DOHH2 (cell line): ENCODE data around the gene TRIM66.

Source experiments
- H3F3A ChIP-seq: fragments of 200-600 bp; sonication (generic), shearing (Covaris generic); 2 replicates; pipeline ENCODE4 v1.6.0; 2016; ENCODE audit warnings: antibody characterized with exemption, mild to moderate bottlenecking; ENCODE audit not compliant: control insufficient read depth, insufficient read depth
- H3K27ac ChIP-seq: fragments of 200-600 bp; sonication (generic); 2 replicates; pipeline ENCODE4 v1.5.1; 2014; ENCODE audit warnings: low read depth, mild to moderate bottlenecking, low read length, moderate library complexity
- H3K27me3 ChIP-seq: fragments of 200-600 bp; sonication (generic); 2 replicates; pipeline ENCODE4 v1.6.1; 2014; ENCODE audit warnings: mild to moderate bottlenecking, low read length, mixed read lengths; ENCODE audit not compliant: control insufficient read depth
- H3K36me3 ChIP-seq: fragments of 200-600 bp; sonication (generic); 2 replicates; pipeline ENCODE4 v1.6.1; 2014; ENCODE audit warnings: mild to moderate bottlenecking, low read length, moderate library complexity, mixed read lengths; ENCODE audit not compliant: control insufficient read depth
- H3K4me1 ChIP-seq: fragments of 200-600 bp; sonication (generic); 2 replicates; pipeline ENCODE4 v1.6.1; 2014; ENCODE audit warnings: mild to moderate bottlenecking, low read length, mixed read lengths; ENCODE audit not compliant: control insufficient read depth
- H3K4me2 ChIP-seq: fragments of 200-600 bp; sonication (generic); 2 replicates; pipeline ENCODE4 v1.6.0; 2014; ENCODE audit warnings: mild to moderate bottlenecking, low read length, moderate library complexity
- H3K4me3 ChIP-seq: fragments of 200-600 bp; sonication (generic); 2 replicates; pipeline ENCODE4 v1.5.1; 2014; ENCODE audit warnings: mild to moderate bottlenecking, low read length, mixed read lengths
- H3K79me2 ChIP-seq: fragments of 200-600 bp; sonication (generic); 2 replicates; pipeline ENCODE4 v1.6.1; 2014; ENCODE audit warnings: mild to moderate bottlenecking, low read length, mixed read lengths; ENCODE audit not compliant: control insufficient read depth
- H3K9me2 ChIP-seq: fragments of 200-600 bp; sonication (generic); replicated peaks from 2 replicates; pipeline ENCODE4 v1.6.1; 2014; ENCODE audit warnings: mild to moderate bottlenecking, low read length, mixed read lengths; ENCODE audit not compliant: control insufficient read depth
- H3K9me3 ChIP-seq: fragments of 200-600 bp; sonication (generic); 2 replicates; pipeline ENCODE4 v1.6.1; 2014; ENCODE audit warnings: antibody characterized with exemption, low read length, mixed read lengths; ENCODE audit not compliant: control insufficient read depth, insufficient read depth
- H4K20me1 ChIP-seq: fragments of 200-600 bp; sonication (generic); 2 replicates; pipeline ENCODE4 v1.6.0; 2014; ENCODE audit warnings: low read depth, mild to moderate bottlenecking, antibody characterized with exemption, low read length, moderate library complexity; ENCODE audit not compliant: control insufficient read depth, insufficient read depth
- EZH2phosphoT487 ChIP-seq: fragments of 200-600 bp; sonication (generic); IDR thresholded peaks from 2 replicates; pipeline ENCODE4 v1.6.1; 2017; ENCODE audit warnings: borderline replicate concordance, mild to moderate bottlenecking, antibody characterized with exemption, low read length, moderate library complexity, mixed read lengths
- TF ChIP-seq, protein P1 (sequence below): fragments of 200-600 bp; sonication (generic); IDR thresholded peaks from one replicate; pipeline ENCODE4 v1.5.1; 2014; ENCODE audit warnings: antibody characterized with exemption, mild to moderate bottlenecking, low read depth, low read length; ENCODE audit not compliant: poor library complexity, severe bottlenecking

Gene TRIM66

DNA sequence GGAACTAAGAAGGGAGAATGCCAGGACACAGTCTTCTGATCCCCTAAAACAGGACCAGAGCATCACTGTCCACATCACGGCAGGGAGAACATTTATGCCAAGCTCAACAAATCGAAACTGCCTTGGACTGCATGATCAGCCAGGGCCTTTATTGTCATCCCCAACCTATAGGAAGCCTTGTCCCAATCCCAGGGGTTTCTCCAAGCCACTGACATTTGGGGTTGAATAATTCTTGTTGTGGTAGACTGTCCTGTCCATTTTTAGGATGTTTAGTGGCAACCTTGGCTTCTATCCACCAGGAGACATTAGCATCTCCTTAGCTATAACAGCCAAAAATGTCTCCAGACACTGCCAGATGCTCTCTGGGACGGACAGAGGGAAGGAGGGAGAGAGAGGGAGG is 37.3 kb upstream of the TRIM66 start:
- H4K20me1 ChIP-seq = no peaks in the 10 kb centered on the region
- no peaks in the 10 kb centered on the region for H3K9me2 ChIP-seq
- H3K79me2 ChIP-seq = no peaks in the 10 kb centered on the region
- H3K4me2 ChIP-seq = no peak overlapping the region
- H3K9me3 ChIP-seq = no peaks in the 10 kb centered on the region
- no peaks in the 10 kb centered on the region for H3F3A ChIP-seq
- no peaks in the 10 kb centered on the region for H3K36me3 ChIP-seq
- no peak overlapping the region for H3K4me3 ChIP-seq
- H3K27ac ChIP-seq = no peak overlapping the region
- peaks cover 13% of the 10 kb centered on the region; the same call in 1 of the 2 replicates for H3K27me3 ChIP-seq
- TF ChIP-seq, protein P1, sequence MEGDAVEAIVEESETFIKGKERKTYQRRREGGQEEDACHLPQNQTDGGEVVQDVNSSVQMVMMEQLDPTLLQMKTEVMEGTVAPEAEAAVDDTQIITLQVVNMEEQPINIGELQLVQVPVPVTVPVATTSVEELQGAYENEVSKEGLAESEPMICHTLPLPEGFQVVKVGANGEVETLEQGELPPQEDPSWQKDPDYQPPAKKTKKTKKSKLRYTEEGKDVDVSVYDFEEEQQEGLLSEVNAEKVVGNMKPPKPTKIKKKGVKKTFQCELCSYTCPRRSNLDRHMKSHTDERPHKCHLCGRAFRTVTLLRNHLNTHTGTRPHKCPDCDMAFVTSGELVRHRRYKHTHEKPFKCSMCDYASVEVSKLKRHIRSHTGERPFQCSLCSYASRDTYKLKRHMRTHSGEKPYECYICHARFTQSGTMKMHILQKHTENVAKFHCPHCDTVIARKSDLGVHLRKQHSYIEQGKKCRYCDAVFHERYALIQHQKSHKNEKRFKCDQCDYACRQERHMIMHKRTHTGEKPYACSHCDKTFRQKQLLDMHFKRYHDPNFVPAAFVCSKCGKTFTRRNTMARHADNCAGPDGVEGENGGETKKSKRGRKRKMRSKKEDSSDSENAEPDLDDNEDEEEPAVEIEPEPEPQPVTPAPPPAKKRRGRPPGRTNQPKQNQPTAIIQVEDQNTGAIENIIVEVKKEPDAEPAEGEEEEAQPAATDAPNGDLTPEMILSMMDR = no peak
- TF ChIP-seq EZH2phosphoT487 = no peak
- H3K4me1 ChIP-seq = peaks cover 11% of the 10 kb centered on the region

DNA sequence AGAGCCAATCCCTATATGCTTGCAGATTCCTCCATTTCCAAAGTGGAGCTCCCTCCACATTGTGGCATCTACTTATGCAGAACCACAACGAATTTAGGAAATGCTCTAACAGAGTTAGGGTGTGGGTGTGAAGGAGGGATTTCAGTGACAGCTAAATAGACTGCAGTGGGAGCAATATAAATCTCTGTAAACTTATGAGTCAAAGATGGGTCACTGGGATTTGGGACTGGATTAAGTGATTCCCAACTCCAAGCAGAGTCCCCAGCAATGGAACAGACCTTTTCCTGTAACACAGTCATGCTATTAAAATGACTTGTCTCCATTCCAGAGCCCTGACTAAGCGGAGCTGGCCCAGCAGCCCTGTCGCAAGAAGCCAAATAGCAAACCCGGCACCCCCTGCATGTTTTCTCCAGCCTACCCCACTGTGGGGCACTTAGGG is 36.8 kb upstream of the TRIM66 start:
- H3K79me2 ChIP-seq = no peaks in the 10 kb centered on the region
- peaks cover 13% of the 10 kb centered on the region; the same call in 1 of the 2 replicates for H3K27me3 ChIP-seq
- H3K9me3 ChIP-seq = no peaks in the 10 kb centered on the region
- no peak overlapping the region for H3K4me2 ChIP-seq
- no peaks in the 10 kb centered on the region for H3K9me2 ChIP-seq
- no peaks in the 10 kb centered on the region for H4K20me1 ChIP-seq
- H3K4me1 ChIP-seq = peaks cover 11% of the 10 kb centered on the region
- no peaks in the 10 kb centered on the region for H3K36me3 ChIP-seq
- H3F3A ChIP-seq = no peaks in the 10 kb centered on the region
- no peak overlapping the region for H3K27ac ChIP-seq
- H3K4me3 ChIP-seq = no peak overlapping the region
- TF ChIP-seq, protein P1 = no peak
- no peak for TF ChIP-seq EZH2phosphoT487

DNA sequence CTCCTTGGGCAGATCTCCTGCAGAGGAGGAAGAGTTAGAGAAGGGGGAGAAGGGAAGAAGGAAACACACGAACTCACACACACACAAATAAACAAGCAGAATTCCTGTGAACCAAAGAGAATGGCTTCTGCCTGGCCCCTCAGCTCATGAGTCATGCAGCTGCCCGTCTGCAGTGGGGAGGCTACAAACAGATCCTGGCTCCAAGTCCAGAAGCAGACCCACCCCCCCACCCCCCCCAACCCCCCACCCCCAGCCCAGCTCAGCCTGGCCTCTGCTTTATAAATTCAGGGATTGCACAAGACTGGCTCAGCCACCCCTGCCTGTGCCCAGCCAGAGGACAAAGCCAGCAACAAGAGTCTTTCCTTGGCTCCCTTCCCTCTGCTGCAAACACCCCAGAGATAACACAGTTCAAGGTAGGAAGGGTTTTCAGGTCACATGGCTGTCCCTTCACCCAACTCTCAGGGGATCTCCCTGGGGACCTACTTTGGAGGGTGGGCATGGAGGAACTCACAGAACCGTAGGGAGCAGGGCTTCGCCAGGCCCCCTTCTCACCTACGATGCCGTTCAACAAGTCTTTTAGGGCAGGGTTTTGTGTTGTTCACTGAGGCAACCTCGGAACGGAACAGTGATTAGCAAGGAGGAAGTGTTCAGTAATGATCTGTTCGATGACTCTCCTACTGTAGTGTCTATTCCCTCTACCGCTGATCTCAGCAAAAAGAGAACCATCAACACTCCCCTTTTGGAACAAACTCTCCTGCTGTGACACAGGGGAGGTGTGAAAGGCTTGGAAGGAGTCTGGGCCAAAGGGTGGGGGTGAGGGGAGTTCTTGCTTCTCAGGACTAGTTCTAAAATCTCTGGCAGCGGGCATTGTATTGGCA is 35.6 kb upstream of the TRIM66 start:
- Histone ChIP-seq H3K27ac (no peak overlapping the region), H3K4me1 (peaks cover 11% of the 10 kb centered on the region), H3K9me3 (no peaks in the 10 kb centered on the region), H3K36me3 (no peaks in the 10 kb centered on the region), H3K27me3 (peaks cover 13% of the 10 kb centered on the region; the same call in 1 of the 2 replicates), H3K4me3 (no peak overlapping the region), H3K79me2 (no peaks in the 10 kb centered on the region), H3K9me2 (no peaks in the 10 kb centered on the region), H3F3A (no peaks in the 10 kb centered on the region), H4K20me1 (no peaks in the 10 kb centered on the region), H3K4me2 (peak overlapping the region; percentile 28)
- TF ChIP-seq, protein P1 = no peak
- TF ChIP-seq EZH2phosphoT487 = no peak
